ENCODE measurements around the gene ZNF24.
A peak's percentile ranks its signal among the peaks of the same experiment; 100 is the strongest.

ZNF24 gene

GRCh38 chr18:35355140-35355618 is 11.0 kb upstream of the ZNF24 start:
- Histone ChIP-seq H3K4me2 (ENCODE audit: low read length) (peak overlapping the region; percentile 19; the same call in 1 of the 2 replicates), H3K27ac (ENCODE audit: low read depth, low read length, poor library complexity, severe bottlenecking) (no peak overlapping the region), H3K36me3 (ENCODE audit: insufficient read depth, low read length) (no peaks in the 10 kb centered on the region), H3K4me3 (ENCODE audit: low read depth, low read length, poor library complexity, severe bottlenecking) (no peak overlapping the region), H3K9ac (ENCODE audit: low read length) (no peak overlapping the region), H3F3A (ENCODE audit: insufficient read depth, low read length) (no peaks in the 10 kb centered on the region), H3K9me3 (ENCODE audit: low read length) (peaks cover 12% of the 10 kb centered on the region; the same call in 1 of the 2 replicates), H3K4me1 (ENCODE audit: insufficient read depth, low read length, severe bottlenecking) (no peaks in the 10 kb centered on the region), H3K9me2 (ENCODE audit: low read depth, low read length) (no peaks in the 10 kb centered on the region), H2AFZ (ENCODE audit: low read length) (no peak overlapping the region), H3K79me2 (ENCODE audit: insufficient read depth, low read length) (no peaks in the 10 kb centered on the region), H4K20me1 (ENCODE audit: insufficient read depth, low read length) (no peaks in the 10 kb centered on the region), H3K27me3 (ENCODE audit: insufficient read depth, low read length) (no peaks in the 10 kb centered on the region)
- TF ChIP-seq EZH2 (IDR thresholded peaks at IDR 0.05; ENCODE audit: borderline replicate concordance, low read length): no peak
- peak; percentile 83 for TF ChIP-seq CTCF (IDR thresholded peaks at IDR 0.05; ENCODE audit: low read length)

GRCh38 chr18:35352778-35353177 is 8.6 kb upstream of the ZNF24 start:
- Histone ChIP-seq H3K4me2 (ENCODE audit: low read length) (no peak overlapping the region), H3K27me3 (ENCODE audit: insufficient read depth, low read length) (no peaks in the 10 kb centered on the region), H3K79me2 (ENCODE audit: insufficient read depth, low read length) (no peaks in the 10 kb centered on the region), H3K9ac (ENCODE audit: low read length) (no peak overlapping the region), H4K20me1 (ENCODE audit: insufficient read depth, low read length) (no peaks in the 10 kb centered on the region), H3K9me2 (ENCODE audit: low read depth, low read length) (no peaks in the 10 kb centered on the region), H3K36me3 (ENCODE audit: insufficient read depth, low read length) (no peaks in the 10 kb centered on the region), H2AFZ (ENCODE audit: low read length) (no peak overlapping the region), H3K4me3 (ENCODE audit: low read depth, low read length, poor library complexity, severe bottlenecking) (no peak overlapping the region), H3K27ac (ENCODE audit: low read depth, low read length, poor library complexity, severe bottlenecking) (no peak overlapping the region), H3K9me3 (ENCODE audit: low read length) (peaks cover 12% of the 10 kb centered on the region; the same call in 1 of the 2 replicates), H3K4me1 (ENCODE audit: insufficient read depth, low read length, severe bottlenecking) (no peaks in the 10 kb centered on the region), H3F3A (ENCODE audit: insufficient read depth, low read length) (no peaks in the 10 kb centered on the region)
- TF ChIP-seq CTCF (IDR thresholded peaks at IDR 0.05; ENCODE audit: low read length): no peak
- TF ChIP-seq EZH2 (IDR thresholded peaks at IDR 0.05; ENCODE audit: borderline replicate concordance, low read length): no peak

GRCh38 chr18:35352283-35352682 is 8.1 kb upstream of the ZNF24 start:
- peaks cover 12% of the 10 kb centered on the region; the same call in 1 of the 2 replicates for H3K9me3 ChIP-seq (ENCODE audit: low read length)
- H3K79me2 ChIP-seq (ENCODE audit: insufficient read depth, low read length): no peaks in the 10 kb centered on the region
- H3K36me3 ChIP-seq (ENCODE audit: insufficient read depth, low read length): no peaks in the 10 kb centered on the region
- H3K4me1 ChIP-seq (ENCODE audit: insufficient read depth, low read length, severe bottlenecking): no peaks in the 10 kb centered on the region
- H3F3A ChIP-seq (ENCODE audit: insufficient read depth, low read length): no peaks in the 10 kb centered on the region
- no peak overlapping the region for H3K4me2 ChIP-seq (ENCODE audit: low read length)
- TF ChIP-seq CTCF (IDR thresholded peaks at IDR 0.05; ENCODE audit: low read length) (no peak), EZH2 (IDR thresholded peaks at IDR 0.05; ENCODE audit: borderline replicate concordance, low read length) (no peak)
- H4K20me1 ChIP-seq (ENCODE audit: insufficient read depth, low read length): no peaks in the 10 kb centered on the region
- no peak overlapping the region for H3K4me3 ChIP-seq (ENCODE audit: low read depth, low read length, poor library complexity, severe bottlenecking)
- no peaks in the 10 kb centered on the region for H3K9me2 ChIP-seq (ENCODE audit: low read depth, low read length)
- H3K9ac ChIP-seq (ENCODE audit: low read length): no peak overlapping the region
- H3K27ac ChIP-seq (ENCODE audit: low read depth, low read length, poor library complexity, severe bottlenecking): no peak overlapping the region
- H2AFZ ChIP-seq (ENCODE audit: low read length): no peak overlapping the region
- H3K27me3 ChIP-seq (ENCODE audit: insufficient read depth, low read length): no peaks in the 10 kb centered on the region

Data from OCI-LY1 (cell line).